Fibroblast of the conjunctiva (primary cell): ENCODE data around the gene PALD1.

ENCODE experiments used
- DNase-seq: peaks from one replicate; pipeline ENCODE4 v3.0.0-alpha.2; 2010; ENCODE audit warnings: low read depth

The PALD1 gene

DNA sequence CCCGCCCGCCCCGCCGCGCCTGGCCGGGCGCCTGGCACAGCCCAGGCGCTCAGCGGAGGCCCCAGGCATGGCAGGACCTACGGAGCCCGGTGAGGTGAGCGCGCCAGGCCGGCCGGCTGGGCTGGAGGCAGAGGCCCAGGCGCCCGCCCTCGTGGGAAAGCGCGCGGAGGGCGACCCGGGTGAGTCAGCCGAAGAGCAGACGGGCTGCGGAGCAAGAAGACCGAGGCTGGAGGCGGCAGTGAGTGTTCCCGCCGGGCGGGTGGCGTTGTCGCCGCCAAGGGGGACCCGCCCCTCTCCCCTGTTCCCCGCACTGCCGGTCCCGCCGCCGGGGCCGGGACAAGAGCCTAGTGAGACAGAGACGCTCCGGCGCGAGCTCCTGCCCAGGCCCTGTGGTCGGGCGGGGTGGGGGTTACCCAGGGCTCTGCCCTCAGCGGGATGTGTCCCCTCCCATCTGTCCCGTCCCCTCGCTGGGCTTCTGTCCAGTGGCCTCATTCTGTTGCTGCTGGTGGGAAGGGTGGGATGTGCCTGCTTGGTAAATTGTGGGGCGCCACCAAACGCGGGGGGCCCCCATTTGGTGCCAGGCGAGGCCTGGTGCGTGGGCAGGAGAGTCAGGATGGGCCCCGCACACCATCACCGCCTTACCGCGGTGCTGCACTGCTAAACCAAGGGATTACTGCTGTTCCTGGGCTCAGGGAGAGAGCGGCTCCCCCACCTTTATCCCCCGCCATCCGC, 20.1 kb upstream of the PALD1 start:
- DNase-seq, result no peak

DNA sequence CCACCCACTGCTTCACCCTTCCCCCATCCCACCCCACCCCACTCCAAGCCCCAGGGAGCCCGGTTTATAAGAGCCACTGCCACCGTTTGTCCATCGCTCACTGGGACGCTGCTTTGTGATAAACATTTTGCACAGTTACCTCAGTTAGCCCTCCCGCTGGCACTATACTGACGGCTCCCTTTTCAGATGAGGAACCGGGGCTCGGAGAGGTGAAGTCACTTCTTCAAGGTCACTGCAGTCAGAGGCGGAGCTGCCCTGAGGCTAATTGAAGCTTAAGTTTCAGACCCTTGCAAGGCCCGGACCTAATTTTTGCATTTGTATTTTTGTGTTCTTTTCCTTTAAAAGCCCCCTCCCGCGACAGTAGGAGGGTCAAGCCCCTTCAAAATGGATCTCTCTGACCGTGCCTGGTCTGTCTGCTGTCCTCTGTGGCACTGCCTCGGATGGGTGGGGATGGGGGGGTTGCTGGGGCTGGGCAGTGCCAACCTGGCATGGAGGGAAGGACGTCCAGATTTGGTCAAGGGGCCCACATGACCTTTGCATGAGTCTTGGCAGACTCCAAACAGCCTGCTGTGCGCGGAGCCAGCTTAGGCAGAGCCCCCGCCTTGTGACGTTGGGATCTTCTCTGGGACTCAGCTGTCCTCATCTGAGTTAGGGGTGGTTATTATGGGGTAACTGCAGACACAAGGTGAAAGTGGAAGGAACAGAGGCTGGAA, 19.4 kb upstream of the PALD1 start:
- no peak for DNase-seq

DNA sequence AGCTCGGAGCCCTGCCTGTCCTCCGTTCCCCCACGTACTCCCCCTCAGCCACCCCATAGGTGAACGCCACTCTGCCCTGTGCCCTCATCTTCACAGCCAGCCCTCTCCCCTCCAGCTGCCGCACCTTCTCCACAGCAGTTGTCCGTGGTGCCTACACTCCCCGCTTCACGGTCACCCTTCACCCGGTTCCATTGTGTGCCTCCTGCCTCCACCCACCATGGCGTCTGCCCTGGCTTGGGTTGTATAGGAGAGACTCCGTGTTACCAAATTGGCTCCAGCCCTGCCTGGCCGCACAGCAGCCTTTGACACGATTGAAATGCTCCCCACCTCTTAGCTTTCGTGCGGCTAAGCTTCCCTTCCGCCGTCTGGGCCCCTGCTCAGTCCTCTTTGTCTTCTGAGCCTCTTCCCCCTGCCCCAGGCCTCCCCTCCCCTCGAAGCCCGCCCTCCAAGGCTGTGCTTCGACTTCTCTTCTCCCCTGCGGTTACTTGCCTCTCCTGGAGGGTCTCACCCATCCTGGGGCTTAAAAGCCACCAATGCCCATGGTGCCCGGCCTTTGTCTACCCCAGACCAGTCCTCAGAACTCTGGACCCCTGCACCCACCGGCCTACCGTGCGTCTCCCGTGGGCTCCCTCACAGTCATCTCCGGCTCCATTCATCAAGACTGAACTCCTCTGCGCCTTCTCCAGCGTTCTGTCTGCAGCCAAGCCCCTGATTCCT, 18.6 kb upstream of the PALD1 start:
- DNase-seq, result no peak

DNA sequence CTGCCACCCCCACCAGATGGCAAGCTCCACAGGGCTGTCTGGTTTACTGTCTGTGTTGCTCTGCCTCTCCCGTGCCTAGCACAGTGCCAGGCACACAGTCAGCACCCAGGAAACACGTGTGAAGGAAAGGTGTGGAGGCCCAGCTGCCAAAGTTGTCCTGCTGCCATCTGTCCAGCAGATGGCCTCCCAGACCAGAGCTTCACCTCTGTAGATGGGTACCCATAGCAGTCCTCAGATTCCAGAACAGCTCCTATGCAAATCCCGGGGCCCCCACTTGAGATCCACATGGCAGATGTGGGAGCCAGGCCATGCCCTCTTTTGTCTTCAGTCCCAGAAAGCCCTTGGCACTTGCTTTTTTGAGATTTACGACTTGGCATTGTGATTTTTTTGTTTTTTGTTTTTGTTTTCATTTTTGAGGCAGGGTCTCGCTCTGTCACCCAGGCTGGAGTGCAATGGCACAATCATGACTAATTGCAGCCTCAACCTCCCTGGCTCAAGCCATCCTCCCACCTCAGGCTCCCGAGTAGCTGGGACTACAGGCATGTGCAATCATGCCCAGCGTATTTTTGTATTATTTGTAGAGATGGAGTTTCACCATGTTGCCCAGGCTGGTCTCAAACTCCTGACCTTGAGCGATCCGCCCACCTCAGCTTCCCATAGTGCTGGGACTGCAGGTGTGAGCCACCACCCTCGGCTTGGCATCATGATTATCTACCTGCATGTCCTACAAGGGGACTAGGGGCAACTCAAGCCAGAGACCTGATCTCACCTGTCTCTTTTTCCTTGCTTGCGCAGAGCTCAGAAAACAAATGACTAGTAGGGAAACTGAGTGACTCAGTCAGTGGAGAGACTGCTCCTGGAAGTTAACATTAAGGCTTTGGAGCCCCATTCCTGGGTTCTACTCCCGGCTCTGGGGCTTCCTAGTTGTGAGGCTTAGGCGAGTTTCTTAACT, 16.9 kb upstream of the PALD1 start:
- DNase-seq, result peak; percentile 26

DNA sequence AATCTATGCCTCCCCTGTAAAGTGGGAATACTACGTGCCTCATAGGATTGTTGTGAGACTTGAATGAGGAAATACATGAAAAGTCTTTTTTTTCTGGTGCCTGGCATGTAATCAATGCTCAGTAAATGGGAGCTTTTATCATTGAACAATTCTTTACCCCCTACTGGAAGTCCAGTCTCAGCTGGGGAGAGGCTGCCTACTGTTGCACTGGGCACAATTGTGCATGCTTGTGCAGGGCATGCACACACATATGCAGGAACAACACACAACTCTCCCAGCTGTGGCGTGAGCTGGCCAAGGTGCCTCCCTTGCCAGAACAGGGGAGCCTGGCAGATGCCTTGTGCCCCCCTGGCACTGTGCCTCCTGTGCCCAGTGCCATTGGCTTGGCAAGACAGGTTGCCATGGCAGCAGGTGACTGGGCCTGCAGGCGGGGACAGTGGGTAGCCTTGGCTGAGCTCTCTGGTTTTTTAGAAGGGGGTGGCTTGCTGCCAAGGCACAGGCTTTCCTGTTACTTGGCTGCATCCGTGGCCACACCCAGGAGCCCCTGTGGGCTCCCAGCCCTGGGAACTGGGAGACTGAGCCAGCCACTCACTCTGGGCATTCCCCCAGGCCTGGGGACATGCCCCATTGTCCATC, 16.1 kb upstream of the PALD1 start:
- no peak for DNase-seq

DNA sequence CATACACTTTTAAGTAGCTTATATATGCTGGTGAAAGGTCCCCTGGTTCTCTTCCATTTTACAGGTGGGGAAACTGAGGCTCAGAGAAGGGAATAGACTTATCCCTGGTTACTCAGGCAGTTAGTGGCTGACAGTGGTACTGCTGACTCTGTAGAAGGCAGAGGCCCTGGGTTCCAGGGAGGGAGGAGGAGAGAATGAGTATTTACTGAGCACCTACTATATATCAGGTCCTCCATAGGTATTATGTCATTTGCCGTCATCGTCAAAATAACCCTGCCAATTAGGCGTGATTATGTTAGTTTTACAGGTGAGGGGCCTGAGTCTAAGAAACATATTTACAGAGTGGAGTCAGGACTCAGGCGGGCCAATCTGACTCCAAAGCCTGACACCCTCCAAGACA, 13.3 kb upstream of the PALD1 start:
- DNase-seq, result no peak

DNA sequence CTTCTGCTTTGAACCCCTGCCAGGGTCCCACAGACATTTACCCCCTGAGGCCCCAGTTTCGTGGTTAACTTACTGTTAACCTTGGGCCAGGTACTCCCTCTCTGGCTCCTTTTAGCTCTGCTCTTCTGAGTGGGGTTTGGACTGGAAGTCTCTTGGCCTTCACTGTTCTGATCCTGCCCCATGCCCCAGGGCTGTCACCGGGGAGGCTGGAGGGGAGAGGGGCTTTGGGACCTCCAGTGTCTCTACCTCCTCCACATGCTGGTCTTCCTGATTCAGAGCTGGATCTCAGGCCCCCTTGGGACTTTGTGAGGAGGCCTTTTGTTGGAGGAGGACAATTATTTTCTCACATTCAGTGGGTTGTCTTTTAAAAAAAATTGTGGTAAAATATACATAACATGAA, 12.7 kb upstream of the PALD1 start:
- DNase-seq, result no peak

DNA sequence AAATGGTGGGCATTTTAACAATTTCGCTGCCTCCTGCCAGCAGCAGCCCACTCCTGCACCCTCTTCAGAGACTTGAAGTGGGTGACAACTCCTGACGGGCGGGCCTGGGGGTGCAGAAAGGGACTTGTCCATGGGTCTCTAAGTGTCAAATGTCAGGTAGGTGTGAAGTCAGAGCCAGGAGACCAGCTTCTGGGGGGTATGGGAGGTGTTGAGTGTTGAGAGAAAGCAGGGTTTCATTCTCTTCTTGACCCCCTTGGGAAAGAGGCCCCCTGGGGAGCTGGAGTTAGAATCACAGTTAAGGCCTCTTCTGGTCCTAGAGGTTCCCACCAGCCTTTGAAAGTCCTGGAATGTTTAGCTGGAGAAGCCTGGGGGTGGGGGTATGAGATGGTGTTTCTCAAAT, 11.6 kb upstream of the PALD1 start:
- DNase-seq, result no peak

DNA sequence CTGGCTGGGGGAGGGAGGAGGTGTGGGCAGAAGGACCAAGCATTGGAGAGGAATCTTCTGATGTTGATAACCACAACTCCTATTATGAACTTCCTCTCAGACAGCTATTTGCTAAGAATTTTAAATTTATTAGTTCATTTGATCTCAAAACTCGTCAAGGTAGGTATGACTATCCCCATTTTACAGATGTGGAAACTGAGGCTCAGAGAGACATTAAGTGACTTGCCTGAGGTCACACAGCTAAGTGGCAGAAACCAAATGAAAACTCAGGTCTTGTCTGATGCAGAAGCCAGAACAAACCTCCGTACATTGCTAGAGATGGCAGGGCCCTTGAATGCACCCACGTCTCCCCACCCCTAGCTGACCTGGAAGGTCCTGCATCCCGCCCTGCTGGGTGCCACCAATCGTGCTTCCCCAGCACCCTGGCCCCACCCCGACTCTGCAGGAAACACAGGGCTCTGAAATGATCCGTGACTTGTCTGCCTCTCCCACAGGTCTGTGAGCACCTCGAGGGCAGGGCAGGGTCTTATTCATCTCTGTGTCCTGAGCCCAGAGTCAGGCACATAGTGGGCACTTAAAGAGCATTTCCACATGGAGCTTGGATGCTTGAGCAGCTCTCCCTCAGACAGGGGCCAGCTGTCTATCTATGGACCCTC, 5.6 kb upstream of the PALD1 start:
- DNase-seq, result no peak

DNA sequence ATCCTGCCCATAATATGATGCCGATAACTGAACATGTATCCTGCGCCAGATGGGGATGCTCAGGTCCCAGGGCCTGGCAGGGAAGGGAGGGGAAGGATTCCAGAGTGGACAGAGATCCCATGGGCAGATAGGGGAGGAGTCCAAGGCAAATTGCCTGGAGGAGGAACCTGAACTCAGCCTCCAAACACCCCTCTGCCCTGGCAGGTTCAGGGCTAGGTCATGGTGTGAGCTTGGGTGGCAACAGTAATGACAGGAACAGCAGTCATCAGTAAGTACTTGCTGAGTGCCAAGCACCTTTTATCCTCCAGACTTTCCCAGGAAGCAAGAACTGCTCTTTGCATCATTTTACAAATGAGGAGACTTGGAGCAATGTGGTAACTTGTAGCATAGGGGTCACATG, 3.8 kb upstream of the PALD1 start:
- no peak for DNase-seq

DNA sequence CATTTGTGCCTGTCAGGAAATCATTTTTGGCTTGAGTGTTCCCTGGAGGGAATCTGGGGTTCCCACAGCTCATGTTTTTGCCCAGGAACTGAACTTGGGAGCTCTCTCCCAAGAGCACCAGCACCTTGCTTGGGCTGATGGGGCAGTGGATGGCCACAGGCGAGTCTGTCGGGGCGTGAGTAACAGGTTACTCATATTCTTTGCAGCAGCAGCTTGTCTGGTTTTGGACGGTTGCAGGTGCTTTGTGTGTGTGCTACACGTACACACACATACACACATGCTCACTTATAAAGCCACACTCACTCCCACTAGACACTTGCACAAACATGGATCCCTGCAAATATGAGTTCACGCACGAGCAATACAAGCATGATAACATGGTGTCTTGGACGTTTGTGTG, 2.9 kb upstream of the PALD1 start:
- DNase-seq, result no peak

DNA sequence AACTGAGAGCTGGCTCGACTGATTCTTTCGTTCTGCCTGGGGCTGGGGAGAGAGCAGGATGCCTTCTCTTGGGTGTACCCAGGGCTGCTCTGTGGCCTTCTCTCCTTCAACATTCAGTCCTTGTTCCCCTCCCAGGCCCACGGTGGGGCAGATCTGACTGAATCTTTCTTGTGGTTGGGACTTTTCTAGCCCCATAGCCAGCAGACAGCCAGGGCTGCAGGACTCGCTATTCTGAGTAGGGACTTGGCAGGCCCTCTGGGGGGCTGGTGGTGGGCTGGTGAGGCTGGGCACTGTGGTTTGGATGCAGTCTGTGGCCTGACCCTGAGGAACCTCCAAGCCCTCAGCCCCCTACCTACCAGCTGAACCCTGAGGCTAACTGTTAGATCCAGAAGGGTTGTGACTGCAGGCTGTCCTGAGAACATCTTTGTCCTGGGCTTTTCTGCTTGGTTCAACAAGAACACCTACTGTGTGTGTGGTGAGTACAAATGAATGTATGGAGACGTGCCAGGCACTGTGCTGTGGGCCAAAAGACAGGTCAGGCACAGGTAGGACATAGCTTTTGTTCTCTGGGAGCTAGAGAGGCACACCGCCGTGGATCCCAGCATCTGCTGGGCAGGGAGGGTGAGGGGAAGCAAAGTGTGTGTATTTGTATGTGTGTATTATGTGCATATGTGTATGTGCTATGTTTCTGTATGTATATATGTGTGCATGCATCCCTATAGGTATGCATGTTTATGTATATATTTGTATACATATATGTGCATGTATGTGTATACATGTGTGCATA, 2.1 kb upstream of the PALD1 start:
- DNase-seq, result no peak

DNA sequence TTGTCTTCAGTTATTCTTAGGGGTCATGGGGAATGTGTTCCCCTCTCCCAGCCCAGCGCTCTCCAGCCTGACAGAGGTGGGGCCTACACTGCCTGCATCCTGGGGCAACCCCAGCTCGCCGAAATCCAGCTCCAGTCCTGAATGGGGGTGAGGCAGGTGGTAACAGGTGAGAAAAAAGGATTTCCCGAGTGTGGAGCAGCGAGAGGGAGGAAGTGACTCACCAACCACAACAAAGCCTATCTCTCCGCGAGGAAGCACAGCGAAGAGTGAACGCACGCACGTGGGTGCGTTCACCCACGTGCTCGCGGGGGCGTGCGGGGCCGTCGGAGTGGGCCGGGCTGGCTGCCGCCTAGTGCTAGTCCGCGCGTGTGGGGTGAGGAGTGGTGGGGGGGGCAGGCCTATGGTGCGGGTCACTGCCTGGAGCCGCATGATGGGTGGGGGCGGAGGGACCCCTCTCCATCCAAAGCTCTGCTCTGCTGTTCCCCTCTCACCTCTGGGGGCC, 855 bp upstream of the PALD1 start:
- no peak for DNase-seq

DNA sequence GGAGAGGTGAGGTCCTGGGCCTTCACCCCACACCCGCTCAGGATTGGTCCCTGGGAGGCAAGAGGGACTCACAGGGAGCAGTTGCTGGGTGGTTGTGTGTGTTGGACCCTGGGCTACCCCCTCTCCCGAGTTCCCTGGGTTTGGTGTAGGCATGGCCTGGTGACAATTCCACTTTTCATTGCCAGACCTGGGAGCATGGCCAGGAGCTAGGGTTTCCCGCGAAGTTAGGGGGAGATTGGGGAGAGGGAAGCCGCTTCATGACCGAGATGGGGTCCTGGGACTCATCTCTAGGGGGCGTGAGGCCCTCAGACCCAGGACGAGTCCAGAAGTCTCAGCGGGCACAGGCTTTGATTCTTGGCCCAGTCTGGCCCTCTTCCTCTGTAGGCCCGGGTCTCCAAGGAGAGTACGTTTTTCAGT, 606 bp downstream of the PALD1 start:
- no peak for DNase-seq

DNA sequence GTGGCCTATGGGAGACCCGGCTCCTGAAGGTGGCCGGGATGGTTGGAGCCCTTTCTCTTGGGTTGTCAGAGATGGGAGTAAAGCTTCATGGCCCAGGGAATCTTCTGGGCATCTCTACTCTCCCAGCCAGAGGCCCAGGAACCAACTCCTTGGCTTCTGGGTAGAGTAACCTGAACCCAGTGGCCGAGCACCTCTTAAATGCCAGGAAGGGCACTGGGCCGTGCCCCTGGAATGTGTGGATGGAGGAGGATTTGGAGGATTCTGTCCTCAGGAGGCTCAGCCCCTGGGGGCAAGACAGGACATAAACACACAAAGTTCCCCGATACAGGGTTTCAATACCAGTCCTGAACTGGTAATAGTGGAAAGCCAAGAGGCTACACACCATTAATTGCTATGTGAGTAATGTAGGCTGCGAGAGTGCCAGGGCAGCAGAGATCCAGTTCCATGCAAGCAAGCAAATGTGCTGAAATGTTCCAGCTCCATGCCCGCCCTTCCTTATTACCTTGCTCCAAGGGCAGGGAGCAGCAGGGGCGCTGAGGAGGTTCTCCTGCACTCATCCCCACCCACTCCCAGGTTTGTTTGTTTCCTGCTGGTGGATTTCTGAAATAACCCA, 1.2 kb downstream of the PALD1 start:
- DNase-seq, result no peak

DNA sequence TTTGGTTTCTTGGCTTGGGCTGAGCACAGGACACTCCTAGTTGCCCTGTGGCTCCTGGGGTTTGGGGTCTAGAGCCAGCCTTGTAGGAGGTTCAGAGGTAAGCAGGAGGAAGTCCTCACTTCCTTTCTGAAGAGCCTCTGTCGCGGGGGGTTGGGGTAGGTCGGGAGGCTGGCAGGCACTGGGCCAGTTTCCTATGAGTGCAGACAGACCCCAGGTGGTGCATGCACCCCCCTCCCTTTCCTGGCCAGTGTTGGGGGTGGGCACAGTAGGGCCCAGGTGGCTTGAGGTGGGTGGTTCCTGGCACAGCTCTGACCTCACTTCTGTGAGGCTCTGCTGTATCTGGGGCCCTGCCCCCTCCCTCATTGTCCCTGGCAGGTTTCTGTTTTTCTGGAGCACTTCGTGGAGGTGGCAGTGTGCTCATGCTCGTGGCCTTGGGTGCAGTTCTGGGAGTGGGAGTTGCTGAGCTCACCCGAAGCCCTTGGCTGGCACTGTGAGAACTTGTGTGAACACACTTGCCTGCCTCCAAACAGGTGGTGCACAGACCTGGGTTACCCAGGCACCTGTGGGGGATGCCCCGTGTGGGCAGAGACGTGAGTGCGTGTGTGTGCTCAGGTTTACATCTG, 1.8 kb downstream of the PALD1 start:
- DNase-seq, result no peak

DNA sequence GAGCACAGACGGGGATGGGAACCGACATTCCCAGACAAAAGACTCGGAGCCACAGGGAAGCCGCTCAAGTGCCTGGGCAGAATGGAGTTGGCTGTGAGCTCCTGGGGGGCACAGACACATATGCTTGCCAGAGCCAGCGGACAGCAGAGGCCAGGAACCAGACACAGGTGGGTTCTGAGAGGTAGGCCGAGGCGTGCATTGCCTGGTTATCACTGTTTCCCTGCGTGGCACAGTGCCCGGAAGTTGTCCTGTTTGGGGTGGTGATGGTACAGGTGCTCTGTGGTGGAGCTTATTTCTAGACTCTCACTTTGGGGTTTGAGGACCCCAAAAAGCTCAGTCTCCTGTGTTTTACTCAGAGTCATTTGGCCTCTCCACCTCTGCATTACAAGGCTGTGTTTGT, 2.5 kb downstream of the PALD1 start:
- DNase-seq, result no peak

DNA sequence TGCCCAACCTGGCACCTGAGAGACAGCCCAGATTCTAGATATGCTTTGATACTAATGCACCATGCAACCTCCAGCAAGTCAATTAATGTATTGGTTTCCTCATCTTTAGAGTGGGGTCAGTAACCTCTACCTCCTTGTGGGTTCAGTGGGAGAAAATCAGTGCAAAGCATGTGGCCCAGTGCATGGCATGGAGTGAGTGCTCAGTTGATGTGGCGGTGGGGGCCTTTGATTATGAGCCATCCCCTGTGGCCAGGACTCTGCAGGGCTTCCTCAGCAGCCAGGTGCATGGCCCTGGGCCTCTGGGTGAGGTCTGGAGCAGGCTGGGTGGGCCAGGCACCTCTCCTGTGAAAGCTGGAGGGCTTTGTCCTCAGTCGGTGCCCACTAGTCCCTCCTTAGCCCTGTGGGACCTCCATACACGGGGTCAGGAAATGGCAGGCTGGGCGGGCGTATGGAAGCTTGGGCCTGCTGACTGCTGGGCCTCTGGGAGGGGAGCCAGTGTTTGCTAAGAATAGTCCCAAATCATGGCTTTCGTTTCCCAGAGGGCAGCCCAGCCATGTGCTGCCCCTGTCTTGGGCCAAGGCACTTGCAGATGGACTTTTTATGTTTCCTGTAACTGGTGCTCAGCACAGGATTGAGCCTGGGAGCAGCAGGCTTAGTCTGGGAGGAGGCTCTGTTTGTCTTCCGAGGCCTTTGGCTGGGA, 3.4 kb downstream of the PALD1 start:
- DNase-seq, result no peak
